GM23338 (cell line): Measurements from ENCODE around the gene ELMOD3. TPM values are rescaled to one million over a fixed set of nuclear protein-coding genes. Genes with fewer than 3 reads are reported as not detected.

Source experiments
- ATAC-seq: fragments of 200-7000 bp; cut with Tn5 transposase; 3 replicates; pipeline ENCODE4 v1.9.1; 2020
- DNase-seq: peaks from one replicate; pipeline ENCODE4 v3.0.0-alpha.2; 2015; ENCODE audit warnings: low spot score
- H2AFZ ChIP-seq: fragments of 200-600 bp; sonication (generic); 2 replicates; pipeline ENCODE4 v1.8.0; 2016; ENCODE audit warnings: antibody characterized with exemption, mild to moderate bottlenecking, moderate library complexity
- H3F3A ChIP-seq: fragments of 200-600 bp; sonication (generic); replicated peaks from 2 replicates; pipeline ENCODE4 v1.8.0; 2017; ENCODE audit warnings: antibody characterized with exemption, mixed run types, low read depth
- H3K27ac ChIP-seq: fragments of 200-600 bp; sonication (generic); 2 replicates; pipeline ENCODE4 v1.6.1; 2016; ENCODE audit warnings: low read depth
- H3K27me3 ChIP-seq: fragments of 200-600 bp; sonication (generic); 2 replicates; pipeline ENCODE4 v1.8.0; 2016; ENCODE audit warnings: mild to moderate bottlenecking, mixed run types, moderate library complexity; ENCODE audit not compliant: insufficient read depth
- H3K36me3 ChIP-seq: fragments of 200-600 bp; sonication (generic); 2 replicates; pipeline ENCODE4 v1.8.0; 2016; ENCODE audit warnings: mild to moderate bottlenecking; ENCODE audit not compliant: insufficient read depth
- H3K4me1 ChIP-seq: fragments of 200-600 bp; sonication (generic); 2 replicates; pipeline ENCODE4 v1.8.0; 2016; ENCODE audit warnings: mild to moderate bottlenecking, moderate library complexity; ENCODE audit not compliant: insufficient read depth
- H3K4me2 ChIP-seq: fragments of 200-600 bp; sonication (generic); 2 replicates; pipeline ENCODE4 v1.7.1; 2017; ENCODE audit warnings: mixed run types
- H3K4me3 ChIP-seq: fragments of 200-600 bp; sonication (generic); 2 replicates; pipeline ENCODE4 v1.6.1; 2016; ENCODE audit warnings: mixed run types
- H3K79me2 ChIP-seq: fragments of 200-600 bp; sonication (generic); replicated peaks from 2 replicates; pipeline ENCODE4 v1.8.0; 2017; ENCODE audit warnings: mild to moderate bottlenecking; ENCODE audit not compliant: insufficient read depth
- H3K9me2 ChIP-seq: fragments of 200-600 bp; sonication (generic); 2 replicates; pipeline ENCODE4 v1.8.0; 2017; ENCODE audit not compliant: insufficient read depth
- H4K20me1 ChIP-seq: fragments of 200-600 bp; sonication (generic); replicated peaks from 2 replicates; pipeline ENCODE4 v1.8.0; 2017; ENCODE audit warnings: mild to moderate bottlenecking; ENCODE audit not compliant: insufficient read depth
- H3K27ac Mint-ChIP-seq: 2 replicates; pipeline ENCODE4 v1.8.0; 2020; ENCODE audit warnings: inconsistent platforms, mild to moderate bottlenecking, moderate library complexity, mixed read lengths
- H3K27me3 Mint-ChIP-seq: 3 replicates; pipeline ENCODE4 v1.8.0; 2022; ENCODE audit warnings: low read depth, mild to moderate bottlenecking, moderate library complexity, mixed read lengths, inconsistent platforms; ENCODE audit not compliant: insufficient read depth, poor library complexity
- H3K36me3 Mint-ChIP-seq: 3 replicates; pipeline ENCODE4 v1.8.0; 2021; ENCODE audit warnings: low read depth, mild to moderate bottlenecking, inconsistent platforms, moderate library complexity, mixed read lengths
- H3K4me1 Mint-ChIP-seq: 3 replicates; pipeline ENCODE4 v1.8.0; 2020; ENCODE audit warnings: mild to moderate bottlenecking, inconsistent platforms, mixed read lengths
- H3K4me3 Mint-ChIP-seq: 3 replicates; pipeline ENCODE4 v1.8.0; 2021; ENCODE audit warnings: moderate library complexity, mild to moderate bottlenecking, inconsistent platforms, mixed read lengths
- H3K9me3 Mint-ChIP-seq: 3 replicates; pipeline ENCODE4 v1.8.0; 2020; ENCODE audit warnings: moderate library complexity, mild to moderate bottlenecking, inconsistent platforms, mixed read lengths
- EZH2phosphoT487 ChIP-seq: fragments of 200-600 bp; sonication (generic); IDR thresholded peaks from one replicate; pipeline ENCODE4 v1.8.1; 2018; ENCODE audit warnings: antibody characterized with exemption; ENCODE audit not compliant: unreplicated experiment
- JUNB ChIP-seq: IDR thresholded peaks from one replicate; pipeline ENCODE4 v1.6.1; 2016; ENCODE audit warnings: antibody characterized with exemption; ENCODE audit not compliant: unreplicated experiment
- NANOG ChIP-seq: IDR thresholded peaks from 2 replicates; pipeline ENCODE4 v1.6.1; 2016; ENCODE audit warnings: antibody characterized with exemption, borderline replicate concordance
- STAT1 ChIP-seq: IDR thresholded peaks from one replicate; pipeline ENCODE4 v1.6.1; 2016; ENCODE audit warnings: antibody characterized with exemption; ENCODE audit not compliant: unreplicated experiment
- ZNF114 ChIP-seq: fragments of 250-450 bp; sonication (Bioruptor Pico); IDR thresholded peaks from 2 replicates; pipeline ENCODE4 v1.5.0; 2020; ENCODE audit warnings: mild to moderate bottlenecking, moderate library complexity
- ZNF331 ChIP-seq: fragments of 250-450 bp; sonication (Bioruptor Pico); IDR thresholded peaks from 2 replicates; pipeline ENCODE4 v1.5.0; 2020; ENCODE audit warnings: low read depth, mild to moderate bottlenecking, moderate library complexity
- ZNF462 ChIP-seq: fragments of 250-450 bp; sonication (Bioruptor Pico); IDR thresholded peaks from 2 replicates; pipeline ENCODE4 v1.5.0; 2020; ENCODE audit warnings: mild to moderate bottlenecking, moderate library complexity
- polyA plus RNA-seq: library from polyadenylated mRNA; unstranded; fragments of >200 nt; fragmentation: Nextera tagmentation; extraction: Ambion mirVana; gene quantifications from 2 replicates; pipeline ENCODE4 v1.2.1, GENCODE V29; 2016
- total RNA-seq: library from RNA; depleted of rRNA; stranded (reverse); fragments of >200 nt; shearing (Covaris generic); gene quantifications from 2 replicates; pipeline ENCODE4 v1.2.3, GENCODE V29; 2014
- TF ChIP-seq, protein P1 (sequence below), 2 experiments: fragments of 200-600 bp in 1 of 2; sonication (generic) in 1 of 2; conservative IDR thresholded peaks; 2 replicates each; pipeline versions ENCODE4 v1.5.1 to v1.6.1; 2016 to 2017; ENCODE audit warnings: antibody characterized with exemption in 2 of 2, low read depth in 2 of 2, mild to moderate bottlenecking in 2 of 2, moderate library complexity in 1 of 2
- TF ChIP-seq, protein P2 (sequence below): IDR thresholded peaks from 2 replicates; pipeline ENCODE4 v1.6.1; 2016; ENCODE audit warnings: antibody characterized with exemption

Gene ELMOD3
- total and polyA plus RNA-seq, 2 experiments from 2014 or later, result 8.6 to 8.9 TPM

DNA sequence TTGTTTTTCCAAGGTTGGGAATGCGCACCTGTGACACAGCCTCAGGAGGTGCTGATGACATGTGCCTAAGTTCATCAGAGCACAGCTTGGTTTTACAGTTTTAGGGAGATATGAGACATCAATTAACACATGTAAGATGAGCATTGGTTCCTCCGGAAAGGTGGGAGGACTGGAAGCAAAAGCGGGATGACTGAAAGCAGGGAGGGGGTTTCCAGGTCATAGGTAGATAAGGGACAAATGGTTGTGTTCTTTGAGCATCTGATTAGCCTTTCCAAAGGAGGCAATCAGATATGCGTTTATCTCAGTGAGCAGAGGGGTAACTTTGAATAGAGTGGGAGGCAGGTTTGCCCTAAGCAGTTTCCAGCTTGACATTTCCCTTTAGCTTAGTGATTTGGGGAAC, 29.3 kb downstream of the ELMOD3 start:
- H3K27ac Mint-ChIP-seq, result no peak overlapping the region
- H3K4me2 ChIP-seq, result no peak overlapping the region
- no peak overlapping the region for H3K4me3 ChIP-seq
- peaks cover 37% of the 10 kb centered on the region for H3K36me3 Mint-ChIP-seq
- TF ChIP-seq NANOG (no peak), STAT1 (no peak), ZNF114 (no peak), EZH2phosphoT487 (no peak), JUNB (no peak), ZNF331 (no peak), ZNF462 (CRISPR knock-in tag) (no peak)
- TF ChIP-seq, protein P1, sequence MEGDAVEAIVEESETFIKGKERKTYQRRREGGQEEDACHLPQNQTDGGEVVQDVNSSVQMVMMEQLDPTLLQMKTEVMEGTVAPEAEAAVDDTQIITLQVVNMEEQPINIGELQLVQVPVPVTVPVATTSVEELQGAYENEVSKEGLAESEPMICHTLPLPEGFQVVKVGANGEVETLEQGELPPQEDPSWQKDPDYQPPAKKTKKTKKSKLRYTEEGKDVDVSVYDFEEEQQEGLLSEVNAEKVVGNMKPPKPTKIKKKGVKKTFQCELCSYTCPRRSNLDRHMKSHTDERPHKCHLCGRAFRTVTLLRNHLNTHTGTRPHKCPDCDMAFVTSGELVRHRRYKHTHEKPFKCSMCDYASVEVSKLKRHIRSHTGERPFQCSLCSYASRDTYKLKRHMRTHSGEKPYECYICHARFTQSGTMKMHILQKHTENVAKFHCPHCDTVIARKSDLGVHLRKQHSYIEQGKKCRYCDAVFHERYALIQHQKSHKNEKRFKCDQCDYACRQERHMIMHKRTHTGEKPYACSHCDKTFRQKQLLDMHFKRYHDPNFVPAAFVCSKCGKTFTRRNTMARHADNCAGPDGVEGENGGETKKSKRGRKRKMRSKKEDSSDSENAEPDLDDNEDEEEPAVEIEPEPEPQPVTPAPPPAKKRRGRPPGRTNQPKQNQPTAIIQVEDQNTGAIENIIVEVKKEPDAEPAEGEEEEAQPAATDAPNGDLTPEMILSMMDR (conservative IDR thresholded peaks at IDR 0.05; ENCODE audit: low read depth in 2 of 2), result no peak
- TF ChIP-seq, protein P2, sequence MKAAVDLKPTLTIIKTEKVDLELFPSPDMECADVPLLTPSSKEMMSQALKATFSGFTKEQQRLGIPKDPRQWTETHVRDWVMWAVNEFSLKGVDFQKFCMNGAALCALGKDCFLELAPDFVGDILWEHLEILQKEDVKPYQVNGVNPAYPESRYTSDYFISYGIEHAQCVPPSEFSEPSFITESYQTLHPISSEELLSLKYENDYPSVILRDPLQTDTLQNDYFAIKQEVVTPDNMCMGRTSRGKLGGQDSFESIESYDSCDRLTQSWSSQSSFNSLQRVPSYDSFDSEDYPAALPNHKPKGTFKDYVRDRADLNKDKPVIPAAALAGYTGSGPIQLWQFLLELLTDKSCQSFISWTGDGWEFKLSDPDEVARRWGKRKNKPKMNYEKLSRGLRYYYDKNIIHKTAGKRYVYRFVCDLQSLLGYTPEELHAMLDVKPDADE, result no peak
- H3K9me2 ChIP-seq, result no peaks in the 10 kb centered on the region
- H3K27me3 ChIP-seq, result no peaks in the 10 kb centered on the region
- H3K79me2 ChIP-seq, result no peaks in the 10 kb centered on the region
- DNase-seq (no peak), ATAC-seq (no peak)
- H2AFZ ChIP-seq, result no peak overlapping the region
- no peaks in the 10 kb centered on the region for H4K20me1 ChIP-seq
- peaks cover 16% of the 10 kb centered on the region for H3K36me3 ChIP-seq
- H3K4me1 Mint-ChIP-seq, result peaks cover 21% of the 10 kb centered on the region
- H3K9me3 Mint-ChIP-seq, result peaks cover 21% of the 10 kb centered on the region
- H3K4me1 ChIP-seq, result peaks cover 12% of the 10 kb centered on the region
- no peak overlapping the region for H3K27ac ChIP-seq
- no peak overlapping the region for H3K4me3 Mint-ChIP-seq
- H3F3A ChIP-seq, result 0 out of 2 replicates have a peak, but pooled peaks cover 4% of the 10 kb centered on the region
- H3K27me3 Mint-ChIP-seq, result peaks cover 7% of the 10 kb centered on the region
